Measurements from ENCODE around the gene INHA.

INHA gene

GRCh38 chr2:219609149-219609750 is 37.1 kb downstream of the INHA start:
- Histone ChIP-seq H3K4me1 (no peaks in the 10 kb centered on the region), H3K9me3 (no peaks in the 10 kb centered on the region), H3K27ac (peak overlapping the region; percentile 25 to 59), H3K36me3 (peaks cover 33 to 95% (median 70%) of the 10 kb centered on the region in 3 donors), H3K27me3 (no peaks in the 10 kb centered on the region), H3K4me3 (no peak overlapping the region)
- intact Hi-C loops (cut with DNase I; ENCODE audit: low total_unique reads), result no loop called here
- no peak for TF ChIP-seq CTCF (IDR thresholded peaks at IDR 0.05)
- DNase-seq, result peak in 1 of 2 donors; percentile 63

- no peak for TF ChIP-seq CTCF (IDR thresholded peaks at IDR 0.05)
- H3K4me3 ChIP-seq, result no peak overlapping the region
- H3K9me3 ChIP-seq, result no peaks in the 10 kb centered on the region
- H3K27me3 ChIP-seq, result no peaks in the 10 kb centered on the region
- no peaks in the 10 kb centered on the region for H3K4me1 ChIP-seq
- peaks cover 40 to 95% (median 77%) of the 10 kb centered on the region in 3 donors for H3K36me3 ChIP-seq
- intact Hi-C loops (cut with DNase I; ENCODE audit: low total_unique reads), result no loop called here
- DNase-seq, result peak in 1 of 2 donors; percentile 60
- H3K27ac ChIP-seq, result no peak overlapping the region
These were observed 39.2 kb downstream of the INHA start for GRCh38 chr2:219611306-219611705.

GRCh38 chr2:219611866-219612576 is 39.9 kb downstream of the INHA start:
- no peak overlapping the region for H3K27ac ChIP-seq
- DNase-seq, result no peak
- H3K9me3 ChIP-seq, result no peaks in the 10 kb centered on the region
- H3K36me3 ChIP-seq, result peaks cover 33 to 92% (median 72%) of the 10 kb centered on the region in 3 donors
- TF ChIP-seq CTCF (IDR thresholded peaks at IDR 0.05), result no peak
- intact Hi-C loops (cut with DNase I; ENCODE audit: low total_unique reads), result no loop called here
- no peaks in the 10 kb centered on the region for H3K4me1 ChIP-seq
- H3K4me3 ChIP-seq, result no peak overlapping the region
- H3K27me3 ChIP-seq, result no peaks in the 10 kb centered on the region

- H3K4me3 ChIP-seq, result no peak overlapping the region
- DNase-seq, result no peak
- no peak for TF ChIP-seq CTCF (IDR thresholded peaks at IDR 0.05)
- no peaks in the 10 kb centered on the region for H3K4me1 ChIP-seq
- no peak overlapping the region for H3K27ac ChIP-seq
- H3K36me3 ChIP-seq, result peaks cover 26 to 85% (median 65%) of the 10 kb centered on the region in 3 donors
- H3K27me3 ChIP-seq, result no peaks in the 10 kb centered on the region
- no peaks in the 10 kb centered on the region for H3K9me3 ChIP-seq
- intact Hi-C loops (cut with DNase I; ENCODE audit: low total_unique reads), result no loop called here
These were observed 40.6 kb downstream of the INHA start for GRCh38 chr2:219612577-219613286.

GRCh38 chr2:219613461-219614070 is 41.5 kb downstream of the INHA start:
- no peak for DNase-seq
- Histone ChIP-seq H3K27me3 (no peaks in the 10 kb centered on the region), H3K9me3 (no peaks in the 10 kb centered on the region), H3K4me3 (no peak overlapping the region), H3K4me1 (no peaks in the 10 kb centered on the region), H3K27ac (no peak overlapping the region), H3K36me3 (peaks cover 25 to 77% (median 56%) of the 10 kb centered on the region in 3 donors)
- intact Hi-C loops (cut with DNase I; ENCODE audit: low total_unique reads), result no loop called here
- TF ChIP-seq CTCF (IDR thresholded peaks at IDR 0.05), result no peak
